Brain microvascular endothelial cell (primary cell): ENCODE results near the gene TMA7.

Experiments
- DNase-seq: peaks from one replicate; pipeline ENCODE4 v3.0.0-alpha.2; 2020
- H3K27ac ChIP-seq: fragments of 250-450 bp; sonication (Bioruptor Pico); 2 replicates; pipeline ENCODE4 v1.5.1; 2020; ENCODE audit warnings: mild to moderate bottlenecking, moderate library complexity
- H3K27me3 ChIP-seq: fragments of 250-450 bp; sonication (Bioruptor Pico); replicated peaks from 2 replicates; pipeline ENCODE4 v1.5.1; 2020; ENCODE audit warnings: mild to moderate bottlenecking
- H3K36me3 ChIP-seq: fragments of 250-450 bp; sonication (Bioruptor Pico); replicated peaks from 2 replicates; pipeline ENCODE4 v1.5.1; 2020; ENCODE audit warnings: mild to moderate bottlenecking
- H3K4me3 ChIP-seq: 2 replicates; pipeline ENCODE4 v1.5.1; 2011; ENCODE audit warnings: low read depth, mild to moderate bottlenecking, control low read depth, low read length, moderate library complexity
- CTCF ChIP-seq: IDR thresholded peaks from 2 replicates; pipeline ENCODE4 v1.5.1; 2011; ENCODE audit warnings: low read depth, mild to moderate bottlenecking, moderate library complexity, low read length, control low read depth, inconsistent platforms; ENCODE audit errors: missing control alignments
- in situ Hi-C: cut with HindIII; loops from 2 replicates; pipeline ENCODE4 v1.10.0; 2017; ENCODE audit warnings: low sequenced_read_pairs, low pct_ligation_motif_present

The TMA7 gene

GRCh38 chr3:48415251-48415953 is 24.7 kb upstream of the TMA7 start:
- no peaks in the 10 kb centered on the region for H3K36me3 ChIP-seq
- H3K27me3 ChIP-seq: no peaks in the 10 kb centered on the region
- in situ Hi-C loops: no loop called here
- H3K27ac ChIP-seq: no peak overlapping the region
- TF ChIP-seq CTCF: peak; percentile 17
- H3K4me3 ChIP-seq: no peak overlapping the region
- DNase-seq: no peak

- no peak for TF ChIP-seq CTCF
- no peak overlapping the region for H3K4me3 ChIP-seq
- in situ Hi-C loops: no loop called here
- no peaks in the 10 kb centered on the region for H3K36me3 ChIP-seq
- no peak for DNase-seq
- H3K27ac ChIP-seq: no peak overlapping the region
- H3K27me3 ChIP-seq: no peaks in the 10 kb centered on the region
Observed at GRCh38 chr3:48416091-48416505, 24.0 kb upstream of the TMA7 start.

- Histone ChIP-seq H3K4me3 (no peak overlapping the region), H3K36me3 (no peaks in the 10 kb centered on the region), H3K27ac (no peak overlapping the region), H3K27me3 (no peaks in the 10 kb centered on the region)
- TF ChIP-seq CTCF: no peak
- in situ Hi-C loops: no loop called here
- DNase-seq: no peak
Observed at GRCh38 chr3:48416546-48416945, 23.5 kb upstream of the TMA7 start.

GRCh38 chr3:48417529-48418108 is 22.4 kb upstream of the TMA7 start:
- Histone ChIP-seq H3K27ac (no peak overlapping the region), H3K36me3 (no peaks in the 10 kb centered on the region), H3K27me3 (no peaks in the 10 kb centered on the region), H3K4me3 (no peak overlapping the region)
- in situ Hi-C loops: no loop called here
- no peak for DNase-seq
- TF ChIP-seq CTCF: no peak

GRCh38 chr3:48418140-48418539 is 21.9 kb upstream of the TMA7 start:
- Histone ChIP-seq H3K27ac (no peak overlapping the region), H3K36me3 (no peaks in the 10 kb centered on the region), H3K4me3 (no peak overlapping the region), H3K27me3 (no peaks in the 10 kb centered on the region)
- no peak for TF ChIP-seq CTCF
- in situ Hi-C loops: no loop called here
- DNase-seq: no peak

GRCh38 chr3:48418651-48419050 is 21.4 kb upstream of the TMA7 start:
- Histone ChIP-seq H3K27ac (no peak overlapping the region), H3K4me3 (no peak overlapping the region), H3K36me3 (peaks cover 2% of the 10 kb centered on the region), H3K27me3 (no peaks in the 10 kb centered on the region)
- in situ Hi-C loops: no loop called here
- no peak for DNase-seq
- TF ChIP-seq CTCF: no peak
